ENCODE results near the gene SHCBP1L. TPM values are rescaled to one million over a fixed set of nuclear protein-coding genes. Genes with fewer than 3 reads are reported as not detected.

Gene SHCBP1L
- polyA plus RNA-seq, 1 donor from 2014 or later: not detected

DNA sequence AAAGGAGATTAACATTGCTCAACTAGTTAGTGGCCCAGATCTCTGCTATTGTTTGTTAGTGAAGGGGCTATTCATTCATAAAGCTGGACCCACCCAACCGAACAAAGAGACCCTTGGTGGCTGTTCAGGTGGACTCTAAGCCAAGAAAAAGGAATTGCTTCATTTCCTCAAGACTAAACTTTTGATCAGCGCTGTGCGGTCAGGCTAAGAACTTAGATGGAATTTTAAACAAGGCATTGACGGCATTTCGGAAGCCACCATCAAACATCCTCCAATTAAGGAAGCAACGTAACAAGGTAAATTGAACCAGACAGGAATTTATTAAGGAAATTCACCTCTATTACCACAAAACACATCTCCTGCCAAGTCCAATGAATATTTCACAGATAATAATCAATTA, 19.9 kb upstream of the SHCBP1L start:
- no peak overlapping the region for H3K4me2 ChIP-seq (ENCODE audit: low read length)
- TF ChIP-seq TAF1 (IDR thresholded peaks at IDR 0.05; ENCODE audit: low read depth): no peak
- no peak for TF ChIP-seq EP300 (conservative IDR thresholded peaks at IDR 0.05; ENCODE audit: poor library complexity, severe bottlenecking)
- no peak for TF ChIP-seq POLR2AphosphoS5 (IDR thresholded peaks at IDR 0.05)
- no peak for TF ChIP-seq RAD21 (conservative IDR thresholded peaks at IDR 0.05)
- TF ChIP-seq EZH2 (IDR thresholded peaks at IDR 0.05; ENCODE audit: borderline replicate concordance, insufficient read depth, low read length, poor library complexity, severe bottlenecking): no peak
- no peak for TF ChIP-seq MXI1 (conservative IDR thresholded peaks at IDR 0.05; ENCODE audit: poor library complexity, severe bottlenecking)
- TF ChIP-seq SMC3 (conservative IDR thresholded peaks at IDR 0.05; ENCODE audit: poor library complexity): no peak
- TF ChIP-seq, protein P1, sequence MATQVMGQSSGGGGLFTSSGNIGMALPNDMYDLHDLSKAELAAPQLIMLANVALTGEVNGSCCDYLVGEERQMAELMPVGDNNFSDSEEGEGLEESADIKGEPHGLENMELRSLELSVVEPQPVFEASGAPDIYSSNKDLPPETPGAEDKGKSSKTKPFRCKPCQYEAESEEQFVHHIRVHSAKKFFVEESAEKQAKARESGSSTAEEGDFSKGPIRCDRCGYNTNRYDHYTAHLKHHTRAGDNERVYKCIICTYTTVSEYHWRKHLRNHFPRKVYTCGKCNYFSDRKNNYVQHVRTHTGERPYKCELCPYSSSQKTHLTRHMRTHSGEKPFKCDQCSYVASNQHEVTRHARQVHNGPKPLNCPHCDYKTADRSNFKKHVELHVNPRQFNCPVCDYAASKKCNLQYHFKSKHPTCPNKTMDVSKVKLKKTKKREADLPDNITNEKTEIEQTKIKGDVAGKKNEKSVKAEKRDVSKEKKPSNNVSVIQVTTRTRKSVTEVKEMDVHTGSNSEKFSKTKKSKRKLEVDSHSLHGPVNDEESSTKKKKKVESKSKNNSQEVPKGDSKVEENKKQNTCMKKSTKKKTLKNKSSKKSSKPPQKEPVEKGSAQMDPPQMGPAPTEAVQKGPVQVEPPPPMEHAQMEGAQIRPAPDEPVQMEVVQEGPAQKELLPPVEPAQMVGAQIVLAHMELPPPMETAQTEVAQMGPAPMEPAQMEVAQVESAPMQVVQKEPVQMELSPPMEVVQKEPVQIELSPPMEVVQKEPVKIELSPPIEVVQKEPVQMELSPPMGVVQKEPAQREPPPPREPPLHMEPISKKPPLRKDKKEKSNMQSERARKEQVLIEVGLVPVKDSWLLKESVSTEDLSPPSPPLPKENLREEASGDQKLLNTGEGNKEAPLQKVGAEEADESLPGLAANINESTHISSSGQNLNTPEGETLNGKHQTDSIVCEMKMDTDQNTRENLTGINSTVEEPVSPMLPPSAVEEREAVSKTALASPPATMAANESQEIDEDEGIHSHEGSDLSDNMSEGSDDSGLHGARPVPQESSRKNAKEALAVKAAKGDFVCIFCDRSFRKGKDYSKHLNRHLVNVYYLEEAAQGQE (IDR thresholded peaks at IDR 0.05; ENCODE audit: borderline replicate concordance): no peak
- TF ChIP-seq, protein P2, sequence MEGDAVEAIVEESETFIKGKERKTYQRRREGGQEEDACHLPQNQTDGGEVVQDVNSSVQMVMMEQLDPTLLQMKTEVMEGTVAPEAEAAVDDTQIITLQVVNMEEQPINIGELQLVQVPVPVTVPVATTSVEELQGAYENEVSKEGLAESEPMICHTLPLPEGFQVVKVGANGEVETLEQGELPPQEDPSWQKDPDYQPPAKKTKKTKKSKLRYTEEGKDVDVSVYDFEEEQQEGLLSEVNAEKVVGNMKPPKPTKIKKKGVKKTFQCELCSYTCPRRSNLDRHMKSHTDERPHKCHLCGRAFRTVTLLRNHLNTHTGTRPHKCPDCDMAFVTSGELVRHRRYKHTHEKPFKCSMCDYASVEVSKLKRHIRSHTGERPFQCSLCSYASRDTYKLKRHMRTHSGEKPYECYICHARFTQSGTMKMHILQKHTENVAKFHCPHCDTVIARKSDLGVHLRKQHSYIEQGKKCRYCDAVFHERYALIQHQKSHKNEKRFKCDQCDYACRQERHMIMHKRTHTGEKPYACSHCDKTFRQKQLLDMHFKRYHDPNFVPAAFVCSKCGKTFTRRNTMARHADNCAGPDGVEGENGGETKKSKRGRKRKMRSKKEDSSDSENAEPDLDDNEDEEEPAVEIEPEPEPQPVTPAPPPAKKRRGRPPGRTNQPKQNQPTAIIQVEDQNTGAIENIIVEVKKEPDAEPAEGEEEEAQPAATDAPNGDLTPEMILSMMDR (IDR thresholded peaks at IDR 0.05; ENCODE audit: poor library complexity, severe bottlenecking): no peak
- no peak overlapping the region for H3K27ac ChIP-seq (ENCODE audit: low read length)
- no peaks in the 10 kb centered on the region for H3F3A ChIP-seq (ENCODE audit: insufficient read depth, low read length, poor library complexity, severe bottlenecking)
- no peaks in the 10 kb centered on the region for H3K9me3 ChIP-seq (ENCODE audit: low read length)
- H3K36me3 ChIP-seq (ENCODE audit: insufficient read depth, low read length): no peaks in the 10 kb centered on the region
- H4K20me1 ChIP-seq (ENCODE audit: insufficient read depth): no peaks in the 10 kb centered on the region
- no peaks in the 10 kb centered on the region for H3K27me3 ChIP-seq (ENCODE audit: insufficient read depth, low read depth, low read length)
- no peaks in the 10 kb centered on the region for H3K79me2 ChIP-seq (replicated peaks; ENCODE audit: insufficient read depth, low read length)
- H3K4me3 ChIP-seq (ENCODE audit: low read length): no peak overlapping the region
- no peak overlapping the region for H2AFZ ChIP-seq (ENCODE audit: low read depth, low read length)
- H3K9ac ChIP-seq (ENCODE audit: low read length): no peak overlapping the region
- H3K9me2 ChIP-seq (ENCODE audit: insufficient read depth, low read length): no peaks in the 10 kb centered on the region

DNA sequence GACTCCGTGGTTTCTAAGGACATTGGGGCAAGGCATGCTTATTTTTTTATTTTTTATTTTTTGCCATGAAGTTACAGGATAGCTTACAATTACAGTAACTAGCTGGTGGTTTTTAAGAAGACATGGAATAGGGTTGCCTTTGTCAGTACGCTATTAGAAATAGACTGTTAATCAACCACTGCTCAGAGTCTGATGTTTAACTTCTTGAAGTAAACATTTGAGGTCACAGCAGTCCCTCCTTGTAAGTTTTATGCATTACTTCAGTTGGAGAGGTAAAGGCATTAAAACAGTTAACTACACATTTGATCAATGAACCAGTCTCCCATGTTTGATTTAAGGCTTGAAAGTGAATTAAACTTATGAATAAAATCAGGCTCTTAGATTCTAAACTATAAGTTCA, 19.3 kb upstream of the SHCBP1L start:
- Histone ChIP-seq H3K36me3 (ENCODE audit: insufficient read depth, low read length) (no peaks in the 10 kb centered on the region), H3K4me3 (ENCODE audit: low read length) (no peak overlapping the region), H3F3A (ENCODE audit: insufficient read depth, low read length, poor library complexity, severe bottlenecking) (no peaks in the 10 kb centered on the region), H3K4me2 (ENCODE audit: low read length) (no peak overlapping the region), H3K9me3 (ENCODE audit: low read length) (no peaks in the 10 kb centered on the region), H3K27ac (ENCODE audit: low read length) (no peak overlapping the region), H4K20me1 (ENCODE audit: insufficient read depth) (no peaks in the 10 kb centered on the region), H3K27me3 (ENCODE audit: insufficient read depth, low read depth, low read length) (no peaks in the 10 kb centered on the region), H3K9ac (ENCODE audit: low read length) (no peak overlapping the region), H3K9me2 (ENCODE audit: insufficient read depth, low read length) (no peaks in the 10 kb centered on the region), H2AFZ (ENCODE audit: low read depth, low read length) (no peak overlapping the region), H3K79me2 (replicated peaks; ENCODE audit: insufficient read depth, low read length) (no peaks in the 10 kb centered on the region)
- TF ChIP-seq RAD21 (conservative IDR thresholded peaks at IDR 0.05) (no peak), EZH2 (IDR thresholded peaks at IDR 0.05; ENCODE audit: borderline replicate concordance, insufficient read depth, low read length, poor library complexity, severe bottlenecking) (no peak), EP300 (conservative IDR thresholded peaks at IDR 0.05; ENCODE audit: poor library complexity, severe bottlenecking) (no peak), TAF1 (IDR thresholded peaks at IDR 0.05; ENCODE audit: low read depth) (no peak)
- TF ChIP-seq, protein P1 (IDR thresholded peaks at IDR 0.05; ENCODE audit: borderline replicate concordance): no peak

All from neural cell (in vitro differentiated cells).